GM23248 (cell line): ENCODE results near the gene IL1A.

Source experiments
- EZH2 ChIP-seq: fragments of 200-600 bp; sonication (generic); IDR thresholded peaks from 2 replicates; pipeline ENCODE4 v1.6.1; 2018; ENCODE audit warnings: antibody characterized with exemption, mild to moderate bottlenecking; ENCODE audit not compliant: insufficient read depth, poor library complexity, severe bottlenecking
- EZH2phosphoT487 ChIP-seq: fragments of 200-600 bp; sonication (generic); IDR thresholded peaks from 2 replicates; pipeline ENCODE4 v1.6.1; 2018; ENCODE audit warnings: antibody characterized with exemption, moderate library complexity, mild to moderate bottlenecking, low read depth; ENCODE audit not compliant: insufficient read depth

GRCh38 chr2:112724591-112725525 lies 59.4 kb downstream of the IL1A start:
- TF ChIP-seq EZH2: no peak
- TF ChIP-seq EZH2phosphoT487: no peak
